Measurements from ENCODE around the gene LRP11.

DNA sequence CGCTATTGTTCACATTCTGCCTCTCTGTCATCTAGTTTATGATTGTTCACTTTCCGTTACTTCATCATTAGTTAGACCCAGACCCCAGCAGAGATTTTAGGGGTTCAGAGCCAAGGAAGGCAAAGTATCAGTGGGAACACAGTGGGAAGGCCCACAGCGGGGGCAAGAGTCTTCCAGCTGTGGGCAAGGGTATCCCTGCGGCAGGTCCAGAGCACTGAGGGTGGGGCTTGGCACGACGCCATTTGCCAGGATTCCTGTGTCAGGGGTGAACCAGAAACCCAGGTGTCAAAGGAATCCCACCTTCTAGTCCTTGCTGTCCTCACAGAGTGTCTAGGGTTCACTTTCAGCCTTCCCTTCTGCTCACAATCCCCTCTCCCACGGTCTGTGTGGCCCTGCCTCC is 20.5 kb upstream of the LRP11 start:
- TF ChIP-seq RUNX3 (IDR thresholded peaks at IDR 0.05; ENCODE audit: low read length) (no peak), RELA (IDR thresholded peaks at IDR 0.05; ENCODE audit: borderline replicate concordance, partially characterized antibody) (no peak), ZNF622 (IDR thresholded peaks at IDR 0.05) (no peak), MYC (IDR thresholded peaks at IDR 0.05; ENCODE audit: insufficient read depth, insufficient read length, insufficient replicate concordance, low read length, severe bottlenecking) (no peak), ETV6 (conservative IDR thresholded peaks at IDR 0.05 in 1 of 2, IDR thresholded peaks at IDR 0.05 in 1 of 2; ENCODE audit: borderline replicate concordance in 1 of 2, low read depth in 1 of 2) (no peak), LARP7 (IDR thresholded peaks at IDR 0.05) (no peak), RFX5 (IDR thresholded peaks at IDR 0.05; ENCODE audit: low read depth, low read length) (no peak)
- TF ChIP-seq, protein P1, sequence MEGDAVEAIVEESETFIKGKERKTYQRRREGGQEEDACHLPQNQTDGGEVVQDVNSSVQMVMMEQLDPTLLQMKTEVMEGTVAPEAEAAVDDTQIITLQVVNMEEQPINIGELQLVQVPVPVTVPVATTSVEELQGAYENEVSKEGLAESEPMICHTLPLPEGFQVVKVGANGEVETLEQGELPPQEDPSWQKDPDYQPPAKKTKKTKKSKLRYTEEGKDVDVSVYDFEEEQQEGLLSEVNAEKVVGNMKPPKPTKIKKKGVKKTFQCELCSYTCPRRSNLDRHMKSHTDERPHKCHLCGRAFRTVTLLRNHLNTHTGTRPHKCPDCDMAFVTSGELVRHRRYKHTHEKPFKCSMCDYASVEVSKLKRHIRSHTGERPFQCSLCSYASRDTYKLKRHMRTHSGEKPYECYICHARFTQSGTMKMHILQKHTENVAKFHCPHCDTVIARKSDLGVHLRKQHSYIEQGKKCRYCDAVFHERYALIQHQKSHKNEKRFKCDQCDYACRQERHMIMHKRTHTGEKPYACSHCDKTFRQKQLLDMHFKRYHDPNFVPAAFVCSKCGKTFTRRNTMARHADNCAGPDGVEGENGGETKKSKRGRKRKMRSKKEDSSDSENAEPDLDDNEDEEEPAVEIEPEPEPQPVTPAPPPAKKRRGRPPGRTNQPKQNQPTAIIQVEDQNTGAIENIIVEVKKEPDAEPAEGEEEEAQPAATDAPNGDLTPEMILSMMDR (IDR thresholded peaks at IDR 0.05 in 2 of 3, conservative IDR thresholded peaks at IDR 0.05 in 1 of 3; ENCODE audit: control insufficient read depth in 2 of 3, extremely low read depth in 1 of 3, insufficient read depth in 1 of 3, low read depth in 3 of 3, low read length in 3 of 3), result no peak
- TF ChIP-seq, protein P2, sequence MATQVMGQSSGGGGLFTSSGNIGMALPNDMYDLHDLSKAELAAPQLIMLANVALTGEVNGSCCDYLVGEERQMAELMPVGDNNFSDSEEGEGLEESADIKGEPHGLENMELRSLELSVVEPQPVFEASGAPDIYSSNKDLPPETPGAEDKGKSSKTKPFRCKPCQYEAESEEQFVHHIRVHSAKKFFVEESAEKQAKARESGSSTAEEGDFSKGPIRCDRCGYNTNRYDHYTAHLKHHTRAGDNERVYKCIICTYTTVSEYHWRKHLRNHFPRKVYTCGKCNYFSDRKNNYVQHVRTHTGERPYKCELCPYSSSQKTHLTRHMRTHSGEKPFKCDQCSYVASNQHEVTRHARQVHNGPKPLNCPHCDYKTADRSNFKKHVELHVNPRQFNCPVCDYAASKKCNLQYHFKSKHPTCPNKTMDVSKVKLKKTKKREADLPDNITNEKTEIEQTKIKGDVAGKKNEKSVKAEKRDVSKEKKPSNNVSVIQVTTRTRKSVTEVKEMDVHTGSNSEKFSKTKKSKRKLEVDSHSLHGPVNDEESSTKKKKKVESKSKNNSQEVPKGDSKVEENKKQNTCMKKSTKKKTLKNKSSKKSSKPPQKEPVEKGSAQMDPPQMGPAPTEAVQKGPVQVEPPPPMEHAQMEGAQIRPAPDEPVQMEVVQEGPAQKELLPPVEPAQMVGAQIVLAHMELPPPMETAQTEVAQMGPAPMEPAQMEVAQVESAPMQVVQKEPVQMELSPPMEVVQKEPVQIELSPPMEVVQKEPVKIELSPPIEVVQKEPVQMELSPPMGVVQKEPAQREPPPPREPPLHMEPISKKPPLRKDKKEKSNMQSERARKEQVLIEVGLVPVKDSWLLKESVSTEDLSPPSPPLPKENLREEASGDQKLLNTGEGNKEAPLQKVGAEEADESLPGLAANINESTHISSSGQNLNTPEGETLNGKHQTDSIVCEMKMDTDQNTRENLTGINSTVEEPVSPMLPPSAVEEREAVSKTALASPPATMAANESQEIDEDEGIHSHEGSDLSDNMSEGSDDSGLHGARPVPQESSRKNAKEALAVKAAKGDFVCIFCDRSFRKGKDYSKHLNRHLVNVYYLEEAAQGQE (IDR thresholded peaks at IDR 0.05; ENCODE audit: low read depth, low read length), result no peak
